ENCODE data around the gene TBCK. TPM values are rescaled to one million over a fixed set of nuclear protein-coding genes. Genes with fewer than 3 reads are reported as not detected.

TBCK gene
- total RNA-seq (2014; rRNA removed; shearing (Covaris generic)) (30.2 and 46.5 TPM in 2 replicates), total RNA-seq (2022) (46.9 and 47.1 TPM in 2 replicates), Bru-seq, nascent RNA (percentile 69 among the genes with signal in this experiment), BruChase-seq, experiment 1, labeled RNA remaining after a 6-hour chase (percentile 57 among the genes with signal in this experiment), BruChase-seq, experiment 2, labeled RNA remaining after a 2-hour chase (percentile 64 among the genes with signal in this experiment)
- long read RNA-seq, transcript TBCK-204 (26 exons, 3,047 nt): major isoform, 12 of 38 reads
- long read RNA-seq, partial matches to known transcripts: 7 of 38 reads
- long read RNA-seq, other reads (novel, unspliced or antisense): 18 of 38 reads

- no TSS peak for BruUV-seq (replicated peaks)
- H3K4me1 ChIP-seq (ENCODE audit: insufficient read depth, low read length, poor library complexity, severe bottlenecking): peaks cover 24% of the 10 kb centered on the region
- peak within 1 kb of the TSS; percentile 92 for H3K4me3 ChIP-seq (ENCODE audit: low read depth, low read length, poor library complexity, severe bottlenecking)
- peaks cover 20% of the 10 kb centered on the region for H3K36me3 ChIP-seq (ENCODE audit: insufficient read depth, low read length)
- no peaks in the 10 kb centered on the region for H3K9me2 ChIP-seq (ENCODE audit: insufficient read depth, low read length)
- DNase-seq (ENCODE audit: low spot score): peak; percentile 92
- no peak for TF ChIP-seq EZH2phosphoT487 (IDR thresholded peaks at IDR 0.05; ENCODE audit: borderline replicate concordance, low read depth, low read length)
- TF ChIP-seq CTCF (conservative IDR thresholded peaks at IDR 0.05; ENCODE audit: low read length): no peak
- peaks cover 12% of the 10 kb centered on the region; the same call in 1 of the 2 replicates for H4K20me1 ChIP-seq (ENCODE audit: insufficient read depth, low read length)
- ChIA-PET POLR2A (interaction anchor here (0.5 to 1.3 kb wide), 10 partner anchors 11 to 1403 kb away, joined by 3 to 6 read pairs (median 4); no protein-coding TSS in a partner anchor), CTCF (ENCODE audit: unreplicated experiment) (interaction anchor here (0.5 kb wide), 1 partner anchor 842 kb away, joined by 3 read pairs; the partner anchor contains the start of gene PPA2)
- H3K4me2 ChIP-seq (ENCODE audit: low read length): peak within 1 kb of the TSS; percentile 92
- H3K9me3 ChIP-seq (ENCODE audit: low read length): peaks cover 6% of the 10 kb centered on the region; the same call in 1 of the 2 replicates
- peaks cover 75% of the 10 kb centered on the region for H3K79me2 ChIP-seq (ENCODE audit: insufficient read depth, low read depth, low read length)
- H2AFZ ChIP-seq (ENCODE audit: low read length): peak within 1 kb of the TSS; percentile 91
- intact Hi-C loops (cut with micrococcal nuclease; ENCODE audit: unreplicated experiment): loop anchor here (5.0 to 10.0 kb wide), 4 partner anchors 601 to 1619 kb away; partner anchors contain the start of genes CYP2U1, PAPSS1 and PPA2
- H3K27ac ChIP-seq (ENCODE audit: low read depth, low read length, poor library complexity, severe bottlenecking): peak within 1 kb of the TSS; percentile 75
Measured at GRCh38 chr4:106315968-106316772, at the start of gene TBCK, which contains the start of gene AIMP1. Gene TBCK (minus strand): TSS chr4:106316209. CDS start chr4:106308960, 7,249 bp downstream. Gene AIMP1 (plus strand): TSS chr4:106316550. CDS start chr4:106325010, 8,460 bp downstream.

DNA sequence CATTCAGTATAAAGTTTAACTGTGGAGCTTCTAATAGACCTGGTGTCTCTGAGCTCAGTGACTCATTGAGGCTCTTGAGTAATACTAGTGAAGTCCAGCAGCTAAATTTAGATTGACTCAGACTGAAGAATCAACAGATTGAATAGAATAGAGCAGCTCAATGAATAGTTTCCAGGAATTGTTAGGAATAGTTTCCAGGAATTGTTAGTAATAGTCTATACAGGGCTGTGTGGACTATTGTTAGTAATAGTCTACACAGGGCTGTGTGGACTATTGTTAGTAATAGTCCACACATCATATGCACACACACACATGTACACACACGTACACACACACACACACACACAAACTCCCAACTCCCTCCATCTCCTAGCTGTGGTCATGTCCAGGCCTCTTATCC lies 49.6 kb upstream of the TBCK start:
- intact Hi-C loops (cut with micrococcal nuclease; ENCODE audit: unreplicated experiment): loop anchor here (5.0 kb wide), 1 partner anchor 532 kb away; no protein-coding TSS in a partner anchor
- TF ChIP-seq CTCF (conservative IDR thresholded peaks at IDR 0.05; ENCODE audit: low read length) (no peak), EZH2phosphoT487 (IDR thresholded peaks at IDR 0.05; ENCODE audit: borderline replicate concordance, low read depth, low read length) (no peak)
- H3K36me3 ChIP-seq (ENCODE audit: insufficient read depth, low read length): no peaks in the 10 kb centered on the region
- no peak for DNase-seq (ENCODE audit: low spot score)
- no peak overlapping the region for H3K4me3 ChIP-seq (ENCODE audit: low read depth, low read length, poor library complexity, severe bottlenecking)
- no peak overlapping the region for H3K4me2 ChIP-seq (ENCODE audit: low read length)
- ChIA-PET POLR2A (interaction anchor here (0.9 kb wide), 1 partner anchor 17 kb away, joined by 3 read pairs; no protein-coding TSS in a partner anchor), CTCF (ENCODE audit: unreplicated experiment) (no interaction called here)
- H3K9me2 ChIP-seq (ENCODE audit: insufficient read depth, low read length): no peaks in the 10 kb centered on the region
- H4K20me1 ChIP-seq (ENCODE audit: insufficient read depth, low read length): no peaks in the 10 kb centered on the region
- H3K9me3 ChIP-seq (ENCODE audit: low read length): no peaks in the 10 kb centered on the region
- H3K27ac ChIP-seq (ENCODE audit: low read depth, low read length, poor library complexity, severe bottlenecking): no peak overlapping the region
- H2AFZ ChIP-seq (ENCODE audit: low read length): no peak overlapping the region
- no peaks in the 10 kb centered on the region for H3K4me1 ChIP-seq (ENCODE audit: insufficient read depth, low read length, poor library complexity, severe bottlenecking)
- BruUV-seq (replicated peaks): no TSS peak
- H3K79me2 ChIP-seq (ENCODE audit: insufficient read depth, low read depth, low read length): no peaks in the 10 kb centered on the region

All from OCI-LY7 (cell line).